ENCODE measurements around the gene RRAGD. TPM values are rescaled to one million over a fixed set of nuclear protein-coding genes. Genes with fewer than 3 reads are reported as not detected.

The RRAGD gene
- total RNA-seq, 1 experiment from 2014 or later, result 9.4 TPM

DNA sequence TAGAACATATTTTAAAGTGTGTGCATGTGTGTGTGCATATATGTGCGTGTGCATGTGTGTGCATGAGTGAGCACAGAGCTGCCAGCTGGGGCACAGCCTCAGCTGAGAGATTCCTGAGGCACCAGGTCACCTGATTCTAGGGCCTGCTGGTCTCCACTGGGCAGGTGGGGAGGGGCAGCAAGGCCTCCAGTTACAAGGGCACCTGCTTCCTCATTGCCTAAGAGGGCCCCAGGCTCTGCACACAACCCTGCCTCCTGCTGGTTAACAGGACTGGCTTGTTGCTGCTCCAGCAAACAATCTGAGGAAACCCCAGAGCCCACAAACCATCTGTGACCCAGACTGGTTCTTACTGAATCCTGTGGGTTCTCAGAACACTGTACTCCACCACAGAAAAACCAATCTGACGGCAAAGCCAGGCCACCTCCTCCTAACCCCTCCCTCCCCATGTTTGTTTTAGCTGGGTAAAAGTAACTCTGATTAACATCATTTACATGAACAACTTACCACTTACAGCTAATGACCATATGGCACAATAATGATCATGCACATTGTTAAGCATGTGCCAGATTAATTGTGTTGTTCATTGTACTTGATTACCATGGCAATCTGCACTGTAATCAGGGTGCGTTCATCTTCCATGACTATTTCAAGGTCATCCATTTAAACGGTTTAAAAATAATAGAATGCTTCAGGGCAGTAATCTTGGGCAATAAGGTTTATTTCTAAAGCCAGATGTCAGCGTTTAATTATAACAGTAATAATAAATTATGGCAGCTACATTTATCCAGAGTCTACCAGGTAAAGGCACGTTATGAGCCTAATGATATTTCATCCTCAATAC lies 36.4 kb downstream of the RRAGD start:
- DNase-seq (ENCODE audit: low read depth), result peak; percentile 15

DNA sequence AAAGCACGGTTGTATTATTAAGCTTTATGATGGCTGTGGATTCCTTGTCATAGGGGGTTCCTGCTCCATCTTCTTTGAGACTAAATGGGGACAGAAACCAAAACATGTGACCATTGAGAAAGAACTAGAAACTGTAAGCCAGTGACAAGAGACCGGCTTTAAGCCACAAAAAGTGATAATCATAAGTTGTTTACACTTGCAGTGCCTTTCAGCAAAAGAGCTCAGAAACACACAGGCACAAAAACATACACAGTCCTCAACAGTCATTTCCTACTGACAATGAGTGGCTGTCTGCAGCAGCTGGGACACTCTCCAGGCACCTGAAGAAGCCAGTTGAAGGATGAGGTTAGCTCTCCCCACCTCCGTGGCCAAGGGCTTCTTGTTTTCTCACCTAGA lies 39.6 kb downstream of the RRAGD start:
- DNase-seq (ENCODE audit: low read depth), result no peak

DNA sequence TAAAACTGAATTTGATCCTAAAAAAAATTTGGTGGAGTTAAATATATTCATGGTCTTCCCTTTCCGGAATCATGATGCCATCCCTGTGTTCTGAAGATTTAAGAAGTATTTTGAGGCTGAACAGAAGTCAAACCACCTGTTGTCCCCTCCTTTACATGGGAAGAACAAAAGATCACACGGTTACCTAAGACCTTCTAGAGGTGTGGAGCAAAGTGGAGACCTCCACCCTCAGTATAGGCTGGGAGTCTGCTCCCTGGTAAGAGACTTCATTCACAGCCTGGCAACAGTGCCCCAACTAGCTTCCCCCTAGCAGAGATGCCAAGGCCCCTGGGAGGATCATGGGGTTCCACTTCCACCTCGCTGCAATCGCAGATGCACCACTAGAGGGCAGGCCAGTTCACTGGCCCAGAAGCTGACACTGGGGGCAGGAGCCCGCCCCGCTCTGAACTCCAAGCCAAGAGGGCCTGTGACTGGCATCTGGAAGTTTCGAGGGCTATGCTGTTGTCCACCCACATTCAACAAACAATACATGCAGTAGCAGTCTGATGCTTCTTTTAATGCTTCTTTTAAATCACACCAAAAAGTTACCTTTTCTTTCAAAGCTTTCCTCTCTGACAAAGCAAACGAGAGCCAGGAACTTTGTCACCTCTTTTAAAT lies 40.1 kb downstream of the RRAGD start:
- DNase-seq (ENCODE audit: low read depth), result peak; percentile 62

DNA sequence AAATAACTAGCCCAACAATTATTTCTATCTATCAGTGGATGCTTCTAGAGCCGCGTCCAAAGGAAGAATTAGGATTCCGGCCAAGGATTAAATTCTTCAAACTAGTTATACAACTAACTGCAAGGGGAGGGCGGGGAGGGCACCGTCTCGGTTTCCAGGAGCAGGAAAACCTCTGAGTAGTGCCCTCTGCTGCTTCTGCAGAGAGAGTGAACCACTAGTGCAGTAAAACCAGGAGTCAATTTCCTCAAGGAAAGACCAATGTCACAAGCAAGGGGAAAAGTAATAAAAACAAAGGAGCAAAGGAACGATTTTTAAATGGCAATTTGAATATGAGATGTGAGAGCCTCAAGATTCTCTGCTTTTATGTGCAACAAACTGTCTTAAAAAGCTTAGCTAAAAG lies 43.1 kb downstream of the RRAGD start:
- no peak for DNase-seq (ENCODE audit: low read depth)

DNA sequence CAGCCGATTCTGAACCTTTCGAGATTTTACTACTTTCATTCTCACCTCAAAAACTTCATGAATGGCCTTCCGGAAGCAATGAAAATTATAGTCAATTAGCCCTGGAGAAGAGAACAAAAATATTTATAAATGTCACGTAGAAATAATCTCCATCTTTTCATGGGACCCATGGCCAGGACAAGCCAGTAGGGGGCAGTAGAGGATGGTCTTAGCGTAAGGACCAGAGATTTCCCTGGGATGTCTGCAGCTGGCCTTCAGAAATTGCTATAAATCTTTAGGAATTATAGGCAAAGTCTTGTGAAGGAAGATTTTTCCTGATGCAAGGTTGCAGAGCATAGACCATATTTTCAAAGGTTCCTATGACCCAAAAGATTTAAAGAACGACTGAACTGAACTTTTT lies 44.0 kb downstream of the RRAGD start:
- DNase-seq (ENCODE audit: low read depth), result peak; percentile 51

DNA sequence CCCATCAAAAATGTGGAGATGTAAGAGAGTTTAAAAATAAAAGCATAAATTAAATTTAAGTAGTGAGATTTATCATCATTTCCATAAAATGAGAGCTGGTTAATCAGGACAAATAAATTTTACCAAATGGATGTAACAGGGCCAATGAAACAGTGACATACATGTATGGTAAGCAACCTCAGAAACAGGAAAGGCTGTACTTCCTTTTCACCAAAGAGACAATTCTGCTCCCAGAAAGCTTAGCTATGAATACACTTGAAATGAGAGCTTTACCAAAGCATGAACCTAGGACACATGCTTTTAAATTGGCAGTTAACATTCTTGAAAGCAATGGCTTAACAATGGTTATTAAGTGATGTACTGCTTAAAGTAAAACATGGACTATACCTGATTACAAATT lies 47.5 kb downstream of the RRAGD start:
- DNase-seq (ENCODE audit: low read depth), result no peak

DNA sequence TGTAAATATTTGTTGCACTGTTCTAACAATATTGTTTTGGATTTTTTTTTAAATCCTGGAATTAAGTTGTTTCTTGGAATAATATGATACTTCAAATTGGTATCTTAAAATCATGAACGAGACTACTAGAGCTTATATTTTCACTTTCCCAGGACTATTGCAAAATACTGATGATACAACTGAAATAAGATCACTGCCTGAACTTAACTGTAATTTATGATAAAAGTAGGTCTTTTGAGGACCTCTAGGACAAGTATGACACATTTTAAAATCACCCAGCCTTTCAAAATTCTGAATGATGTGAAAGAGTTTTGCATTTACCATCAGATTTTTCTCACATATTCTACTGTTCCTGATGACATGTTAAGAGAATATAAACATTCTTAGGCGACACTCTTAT lies 50.9 kb downstream of the RRAGD start:
- DNase-seq (ENCODE audit: low read depth), result no peak

DNA sequence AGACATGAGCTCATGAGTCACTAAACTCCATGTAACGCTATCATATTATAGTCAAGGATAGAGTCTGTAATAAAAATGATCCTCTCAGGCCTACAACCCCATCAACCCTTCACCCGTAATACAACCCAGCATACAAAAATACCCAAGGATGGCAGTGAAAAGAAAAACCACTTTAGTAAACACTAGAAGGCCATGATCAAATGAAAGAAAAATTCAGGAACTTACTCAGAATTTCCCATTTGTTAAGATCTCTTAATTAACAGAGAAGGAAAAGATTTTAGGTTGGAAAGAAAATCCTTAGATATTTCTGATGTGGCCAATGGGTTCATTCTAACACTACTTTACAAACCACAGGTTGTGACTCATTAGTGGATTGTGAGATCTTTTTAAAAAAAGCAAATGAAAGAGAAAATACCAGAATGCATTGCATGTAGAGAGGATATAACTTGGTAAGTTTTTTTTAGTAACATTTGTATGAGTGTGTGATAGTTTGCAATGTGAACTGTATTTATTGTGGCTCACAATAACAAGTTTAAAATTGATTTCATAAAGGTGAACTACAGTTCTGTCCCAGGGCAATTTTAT lies 51.6 kb downstream of the RRAGD start:
- peak; percentile 20 for DNase-seq (ENCODE audit: low read depth)

DNA sequence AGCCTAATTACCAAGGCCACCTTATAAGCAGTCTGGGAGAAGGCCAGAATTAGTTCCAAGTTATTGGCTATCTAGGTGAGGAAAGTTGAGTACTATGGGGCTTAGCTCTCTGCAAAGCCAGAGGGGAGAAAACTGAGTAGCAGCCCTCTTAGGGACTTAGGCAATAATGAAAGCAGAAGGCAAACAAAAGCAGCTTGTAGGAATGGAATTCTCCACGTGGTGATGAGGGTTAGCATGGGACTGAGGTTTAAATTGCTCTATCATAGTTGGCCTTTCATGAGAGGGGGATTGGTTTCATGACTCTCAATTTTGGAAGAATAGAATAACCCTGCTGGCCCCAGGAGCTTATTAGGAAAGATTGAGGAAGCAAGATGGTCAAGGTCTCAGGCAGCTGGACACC lies 52.5 kb downstream of the RRAGD start:
- DNase-seq (ENCODE audit: low read depth), result no peak

DNA sequence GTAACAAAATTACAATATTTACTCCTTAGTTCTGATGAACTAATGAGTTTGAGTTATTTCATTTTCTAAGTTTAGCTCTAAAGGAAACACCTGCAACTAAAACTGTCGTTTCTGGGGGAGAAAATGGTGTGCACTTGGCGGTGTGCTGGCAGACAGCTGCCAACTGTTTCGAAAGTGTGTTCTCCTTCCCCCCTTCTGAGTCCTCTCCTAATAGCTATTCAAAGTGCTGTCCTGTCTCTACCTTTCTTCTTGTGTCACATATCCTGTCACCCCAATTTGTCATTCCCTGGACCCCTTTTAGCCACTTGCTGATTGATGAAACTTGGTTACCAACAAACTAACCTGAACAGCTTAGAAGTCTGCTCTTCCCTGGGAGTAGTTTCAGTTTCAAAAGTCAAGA lies 54.7 kb downstream of the RRAGD start:
- no peak for DNase-seq (ENCODE audit: low read depth)

DNA sequence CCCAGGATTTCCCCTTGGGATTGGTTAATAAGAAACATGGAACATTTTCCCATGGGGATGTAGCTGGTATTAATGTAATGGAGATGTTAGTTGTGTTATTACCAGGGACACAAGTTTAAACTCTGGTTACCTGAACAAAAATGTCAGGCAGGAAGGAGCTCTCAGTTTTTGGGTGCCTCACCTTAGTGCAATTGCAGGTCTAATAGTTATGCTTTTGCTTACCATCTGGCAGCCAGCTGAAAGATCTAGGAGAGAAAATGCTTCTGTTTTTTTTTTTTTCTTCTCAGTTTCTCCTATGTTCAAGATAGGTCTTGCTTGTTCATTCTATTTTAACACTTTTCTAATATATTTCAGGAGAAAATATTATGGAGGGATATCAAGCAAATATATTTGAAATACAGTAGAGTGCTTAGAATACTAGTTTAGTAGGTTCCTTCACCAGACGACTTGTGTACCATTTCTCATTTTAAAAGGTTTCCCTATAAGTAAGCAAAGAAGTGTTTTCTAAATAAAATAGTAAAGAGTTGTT lies 55.4 kb downstream of the RRAGD start:
- no peak for DNase-seq (ENCODE audit: low read depth)

DNA sequence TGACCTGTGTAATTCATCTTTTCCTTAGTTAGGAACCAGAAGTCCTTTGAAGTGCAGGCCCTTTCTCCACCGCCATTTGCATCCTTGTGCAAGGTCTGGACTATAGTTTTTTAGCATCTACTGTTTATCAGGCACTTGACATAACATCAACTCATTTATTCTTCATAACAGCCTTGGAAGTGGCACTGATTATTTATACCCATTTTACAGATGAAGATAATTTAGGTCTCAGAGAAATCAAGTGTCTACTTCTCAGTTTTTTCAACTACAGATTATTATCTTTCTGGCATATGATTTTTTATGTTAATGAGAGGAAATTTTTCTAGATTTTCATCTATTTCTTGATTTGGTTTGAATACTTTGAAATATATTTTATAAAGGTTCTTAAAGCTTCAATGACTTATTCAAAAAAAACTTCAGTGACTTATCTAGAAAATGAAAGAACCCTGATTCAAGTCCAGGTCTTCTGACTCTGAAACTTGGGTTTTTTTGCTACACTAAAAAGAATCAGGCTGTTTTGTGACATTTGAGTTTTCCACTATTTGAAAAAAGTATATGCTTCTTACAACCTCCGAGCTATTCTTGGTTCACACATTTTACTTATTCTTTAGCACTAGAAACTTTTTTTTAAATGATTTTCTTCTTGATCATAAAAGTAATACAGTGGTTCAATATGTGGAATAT lies 56.4 kb downstream of the RRAGD start:
- DNase-seq (ENCODE audit: low read depth), result no peak

DNA sequence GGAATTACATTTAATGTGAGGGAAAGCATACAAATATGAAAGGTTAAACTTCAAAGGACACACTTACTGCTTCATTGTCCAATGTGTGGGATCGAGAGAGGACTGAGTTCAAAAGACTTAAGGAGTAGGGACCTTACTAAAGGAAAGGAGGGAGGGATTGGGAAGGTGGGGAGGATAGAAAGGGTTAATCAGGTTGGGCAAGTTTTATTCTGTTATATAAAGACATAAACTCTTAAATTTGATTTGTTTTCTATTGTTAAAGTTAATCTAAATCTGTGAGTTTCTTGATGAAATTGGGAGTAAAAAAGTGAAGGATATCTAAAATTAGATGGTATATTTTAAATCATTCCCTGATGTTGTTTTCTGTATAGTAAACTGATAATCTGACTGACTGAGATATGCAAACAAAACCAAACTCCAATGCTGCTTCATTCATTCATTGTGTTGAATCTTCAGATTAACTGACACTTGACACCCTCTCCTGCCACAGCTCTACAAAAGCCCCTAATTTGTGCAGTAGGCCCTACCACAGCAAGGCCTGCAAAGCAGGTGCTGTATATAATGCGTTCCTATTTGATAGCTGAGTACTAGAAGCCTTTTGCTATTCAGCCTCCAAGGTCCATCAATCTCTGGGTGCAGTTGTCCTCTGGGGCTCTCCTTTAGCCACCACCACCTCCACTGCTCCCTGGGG lies 58.2 kb downstream of the RRAGD start:
- DNase-seq (ENCODE audit: low read depth), result no peak

DNA sequence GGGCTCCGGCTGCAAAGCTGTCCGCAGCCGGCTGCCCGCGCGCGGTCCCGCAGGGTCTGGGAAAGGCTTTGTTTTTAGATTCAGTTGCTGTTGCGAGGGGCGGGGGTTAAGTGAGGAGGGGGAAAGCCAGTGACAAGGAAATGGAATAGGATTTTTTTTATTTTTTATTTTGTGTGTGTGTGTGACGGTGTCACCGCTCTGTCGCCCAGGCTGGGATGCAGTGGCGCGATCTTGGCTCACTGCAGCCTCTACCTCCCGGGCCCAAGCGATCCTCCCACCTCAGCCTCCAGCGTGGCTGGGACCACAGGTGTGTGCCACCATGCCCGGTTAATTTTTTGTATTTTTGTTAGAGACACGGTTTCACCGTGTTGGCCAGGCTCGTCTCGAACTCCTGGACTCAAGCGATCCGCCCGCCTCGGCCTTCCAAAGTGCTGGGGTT lies 58.9 kb downstream of the RRAGD start:
- no peak for DNase-seq (ENCODE audit: low read depth)

DNA sequence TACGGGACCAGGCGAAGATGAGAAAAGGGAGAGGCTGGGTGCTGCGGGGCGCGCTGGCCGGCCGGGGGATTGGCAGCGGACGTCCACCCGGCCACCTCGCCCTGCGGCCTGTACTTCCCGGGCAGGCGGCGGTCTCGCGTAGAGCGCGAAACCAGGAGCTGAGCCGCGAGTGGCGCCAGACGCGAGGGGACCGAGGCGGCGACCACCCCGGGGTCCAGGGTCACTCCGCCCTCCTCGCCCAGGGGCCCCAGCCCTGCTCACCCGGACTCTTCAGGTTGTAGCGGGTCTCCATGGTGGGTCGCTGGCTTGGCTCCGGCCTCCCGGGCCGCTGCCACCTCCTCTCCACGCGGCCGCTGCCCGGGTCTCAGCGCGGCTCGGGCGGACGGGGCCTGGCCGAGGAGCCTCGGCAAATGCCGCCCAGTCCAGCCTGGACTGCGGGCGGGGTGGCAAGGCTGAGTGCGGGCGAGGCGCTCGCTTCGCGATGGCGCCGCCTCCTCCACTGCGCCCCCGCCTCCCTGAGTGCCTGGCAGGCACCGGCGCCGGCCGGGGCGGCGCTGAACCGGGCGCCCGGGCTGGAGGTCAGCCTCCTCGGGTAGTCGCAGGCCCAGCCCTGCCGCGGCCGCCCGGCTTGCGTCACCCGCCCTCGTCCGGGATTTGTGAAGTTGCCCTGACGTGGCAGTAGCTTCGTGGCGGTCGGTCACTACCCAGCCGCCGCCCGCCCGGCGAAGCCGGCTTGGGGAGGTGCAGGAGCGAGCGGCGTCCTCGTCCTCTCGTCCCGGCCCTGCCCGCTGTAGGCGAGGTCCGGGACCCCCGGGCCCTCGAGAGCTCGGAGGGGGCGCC lies 59.6 kb downstream of the RRAGD start, which contains the start of gene UBE2J1:
Gene UBE2J1, minus strand, starts transcription at position 445 of the 840 bp plus-strand sequence. Its CDS starts 153 bp downstream, at position 292.
- DNase-seq (ENCODE audit: low read depth), result peak; percentile 89

DNA sequence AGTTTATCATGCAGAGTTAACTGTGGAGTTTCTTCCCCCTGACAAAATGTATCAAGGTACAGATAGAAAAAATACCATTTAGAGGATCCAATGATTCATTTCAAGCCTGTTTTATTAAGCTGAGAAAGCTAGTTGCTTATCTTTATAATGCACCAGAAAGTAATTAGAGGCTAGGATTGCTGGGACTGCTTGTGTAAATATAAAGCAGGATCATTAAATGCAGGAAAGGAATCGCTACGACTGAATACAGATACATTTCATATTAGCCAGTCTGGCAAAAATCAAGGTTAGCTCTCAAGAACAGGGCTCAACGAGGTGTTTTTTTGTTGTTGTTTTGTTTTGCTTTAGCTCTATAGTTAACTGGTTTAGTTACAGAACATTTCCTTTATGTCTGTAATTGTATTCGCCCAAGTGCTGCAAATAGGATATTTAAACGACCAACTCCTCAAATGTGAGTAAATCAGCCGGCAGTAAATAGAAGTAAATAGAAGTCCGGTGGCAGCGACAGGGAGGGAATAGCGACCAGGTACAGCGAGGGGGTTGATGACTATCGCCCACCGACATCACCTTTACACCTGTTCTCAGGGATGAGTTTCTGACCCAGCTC lies 60.3 kb downstream of the RRAGD start:
- DNase-seq (ENCODE audit: low read depth), result no peak

DNA sequence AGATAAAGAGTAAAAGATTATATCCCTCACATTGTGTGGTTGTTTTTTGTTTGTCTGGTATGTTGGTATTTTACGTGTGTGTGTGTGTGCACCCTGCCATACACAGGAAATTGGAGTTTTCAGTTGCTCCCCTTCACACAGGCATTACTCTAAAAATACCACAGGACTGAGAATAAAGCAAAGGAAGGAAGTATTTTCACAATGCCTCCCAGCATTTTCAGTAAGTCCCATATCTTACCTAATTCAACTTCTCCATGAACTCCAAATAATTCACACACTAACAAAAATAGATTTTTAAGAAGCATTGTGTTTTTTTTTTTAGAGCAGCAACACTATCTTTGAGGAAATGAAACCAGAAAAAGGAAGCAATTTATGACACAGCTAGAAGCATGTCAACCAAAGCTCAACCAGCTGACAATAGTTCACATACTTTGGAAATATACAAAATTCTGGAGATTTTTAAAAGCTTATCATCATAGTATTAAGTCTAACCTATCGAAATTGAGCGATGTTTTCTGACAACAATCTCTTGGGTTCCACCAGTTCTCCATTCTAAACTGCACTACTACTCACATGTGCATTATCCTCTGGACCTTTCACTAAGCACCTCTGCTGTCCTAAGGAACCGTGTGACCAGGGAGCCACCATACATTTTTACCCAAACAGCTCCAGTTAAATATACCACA lies 61.6 kb downstream of the RRAGD start:
- DNase-seq (ENCODE audit: low read depth), result no peak

DNA sequence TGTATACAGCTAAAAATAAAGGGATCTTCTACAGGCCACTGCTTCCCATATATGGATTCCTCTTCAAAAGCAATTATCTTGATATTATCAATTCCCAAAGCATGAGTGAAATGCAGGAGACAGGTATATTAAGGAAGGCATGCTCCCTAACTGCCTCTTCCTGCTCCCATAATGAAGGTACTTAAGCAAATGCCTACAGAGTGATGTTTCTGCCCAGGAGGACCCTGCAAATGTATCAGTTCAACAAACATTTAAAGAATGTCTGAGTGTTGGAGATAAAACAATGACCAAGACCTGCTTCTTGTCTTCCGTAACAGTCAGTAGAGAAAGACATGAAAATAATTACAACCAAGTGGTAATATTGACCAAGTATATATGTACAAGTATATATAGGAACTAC lies 63.7 kb downstream of the RRAGD start:
- no peak for DNase-seq (ENCODE audit: low read depth)

DNA sequence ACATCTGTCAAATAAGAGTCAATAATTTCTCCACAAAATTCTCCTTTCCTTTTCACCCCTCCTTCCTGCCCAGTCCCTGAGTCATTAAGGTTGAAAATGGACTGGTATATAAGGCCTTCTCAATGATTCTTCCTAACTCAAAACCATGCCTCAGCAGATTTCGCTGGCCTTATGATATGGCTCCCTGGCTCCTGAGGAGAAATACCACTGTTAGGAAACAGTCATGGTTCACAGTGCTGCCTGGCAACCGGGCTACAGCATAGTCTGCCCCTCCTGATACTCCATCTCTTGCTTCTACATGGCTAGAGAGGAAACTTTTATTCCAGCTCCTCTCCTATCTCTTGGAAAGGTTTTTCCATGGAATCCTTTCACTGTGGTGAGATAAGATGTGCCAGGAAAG lies 64.2 kb downstream of the RRAGD start:
- DNase-seq (ENCODE audit: low read depth), result no peak

All from Daoy (cell line).